Osteocyte (in vitro differentiated cells): ENCODE measurements around the gene NOX4. TPM values are rescaled to one million over a fixed set of nuclear protein-coding genes. Genes with fewer than 3 reads are reported as not detected.

Source experiments
- DNase-seq: peaks from one replicate; pipeline ENCODE4 v3.0.0; 2021; ENCODE audit warnings: mixed read lengths; ENCODE audit not compliant: unreplicated experiment; ENCODE audit errors: extremely low spot score
- H3K27ac Mint-ChIP-seq: one replicate; pipeline ENCODE4 v1.8.0; 2021; ENCODE audit warnings: mild to moderate bottlenecking, mixed read lengths; ENCODE audit not compliant: unreplicated experiment
- H3K27me3 Mint-ChIP-seq: one replicate; pipeline ENCODE4 v1.8.0; 2021; ENCODE audit warnings: mixed read lengths; ENCODE audit not compliant: unreplicated experiment
- H3K36me3 Mint-ChIP-seq: one replicate; pipeline ENCODE4 v1.8.0; 2021; ENCODE audit warnings: mixed read lengths; ENCODE audit not compliant: unreplicated experiment
- H3K4me1 Mint-ChIP-seq: one replicate; pipeline ENCODE4 v1.8.0; 2021; ENCODE audit warnings: mixed read lengths; ENCODE audit not compliant: unreplicated experiment
- H3K4me3 Mint-ChIP-seq: one replicate; pipeline ENCODE4 v1.8.0; 2021; ENCODE audit warnings: mild to moderate bottlenecking, moderate library complexity, mixed read lengths; ENCODE audit not compliant: unreplicated experiment
- H3K9me3 Mint-ChIP-seq: one replicate; pipeline ENCODE4 v1.8.0; 2021; ENCODE audit warnings: mixed read lengths; ENCODE audit not compliant: unreplicated experiment
- CTCF ChIP-seq: fragments of 200-600 bp; sonication (generic); IDR thresholded peaks from 2 replicates; pipeline ENCODE4 v1.5.0; 2021; ENCODE audit warnings: antibody characterized with exemption, mild to moderate bottlenecking, moderate library complexity
- total RNA-seq: library from RNA; stranded (reverse); gene quantifications from 2 replicates; pipeline ENCODE4 v1.2.1, GENCODE V29; 2021

NOX4 gene
- total RNA-seq, 1 donor from 2014 or later, result 19.6 TPM

- Mint-ChIP-seq H3K4me1 (no peaks in the 10 kb centered on the region), H3K4me3 (no peak overlapping the region), H3K9me3 (peaks cover 7% of the 10 kb centered on the region), H3K27me3 (no peaks in the 10 kb centered on the region), H3K27ac (no peak overlapping the region), H3K36me3 (no peaks in the 10 kb centered on the region)
- no peak for DNase-seq
- TF ChIP-seq CTCF, result no peak
Observed at GRCh38 chr11:89529626-89530380, 38.6 kb upstream of the NOX4 start.

GRCh38 chr11:89521792-89522191 is 30.6 kb upstream of the NOX4 start:
- peaks cover 7% of the 10 kb centered on the region for H3K4me1 Mint-ChIP-seq
- peaks cover 7% of the 10 kb centered on the region for H3K9me3 Mint-ChIP-seq
- no peak for DNase-seq
- TF ChIP-seq CTCF, result no peak
- no peak overlapping the region for H3K4me3 Mint-ChIP-seq
- H3K27me3 Mint-ChIP-seq, result no peaks in the 10 kb centered on the region
- H3K27ac Mint-ChIP-seq, result no peak overlapping the region
- H3K36me3 Mint-ChIP-seq, result no peaks in the 10 kb centered on the region

- TF ChIP-seq CTCF, result no peak
- Mint-ChIP-seq H3K9me3 (peaks cover 7% of the 10 kb centered on the region), H3K27me3 (no peaks in the 10 kb centered on the region), H3K36me3 (no peaks in the 10 kb centered on the region), H3K4me3 (no peak overlapping the region), H3K4me1 (peaks cover 7% of the 10 kb centered on the region), H3K27ac (no peak overlapping the region)
- no peak for DNase-seq
Observed at GRCh38 chr11:89521294-89521693, 30.1 kb upstream of the NOX4 start.

- Mint-ChIP-seq H3K36me3 (no peaks in the 10 kb centered on the region), H3K4me1 (no peaks in the 10 kb centered on the region), H3K9me3 (peaks cover 12% of the 10 kb centered on the region), H3K4me3 (no peak overlapping the region), H3K27me3 (no peaks in the 10 kb centered on the region), H3K27ac (no peak overlapping the region)
- no peak for TF ChIP-seq CTCF
- DNase-seq, result no peak
Observed at GRCh38 chr11:89516496-89516895, 25.3 kb upstream of the NOX4 start.

GRCh38 chr11:89508544-89508943 is 17.4 kb upstream of the NOX4 start:
- H3K27ac Mint-ChIP-seq, result no peak overlapping the region
- TF ChIP-seq CTCF, result no peak
- no peaks in the 10 kb centered on the region for H3K4me1 Mint-ChIP-seq
- no peaks in the 10 kb centered on the region for H3K36me3 Mint-ChIP-seq
- no peaks in the 10 kb centered on the region for H3K9me3 Mint-ChIP-seq
- H3K4me3 Mint-ChIP-seq, result no peak overlapping the region
- no peaks in the 10 kb centered on the region for H3K27me3 Mint-ChIP-seq
- DNase-seq, result no peak
